ENCODE data around the gene PDE7B. TPM values are rescaled to one million over a fixed set of nuclear protein-coding genes. Genes with fewer than 3 reads are reported as not detected.
A peak's percentile ranks its signal among the peaks of the same experiment; 100 is the strongest.

The PDE7B gene
- total and polyA plus RNA-seq, 8 donors, result 0.29 to 73.2 (median 5.0) TPM

GRCh38 chr6:135850882-135851281 lies 619 bp upstream of the PDE7B start:
- intact Hi-C loops (cut with DNase I; ENCODE audit: low total_unique reads), result no loop called here
- DNase-seq, result no peak
- Histone ChIP-seq H3K4me3 (peak overlapping the region in 2 of 4 donors; percentile 35 to 37), H3K27ac (peak overlapping the region in 4 of 5 donors; percentile 40 to 69 (median 61)), H3K4me1 (peaks cover 0 to 36% (median 4%) of the 10 kb centered on the region in 4 donors), H3K9me3 (no peaks in the 10 kb centered on the region), H3K27me3 (no peaks in the 10 kb centered on the region), H3K36me3 (no peaks in the 10 kb centered on the region)
- WGBS, 5 donors, result 56 to 75% (median 60%) methylated on average over 3 of the region's 3 CpGs
- TF ChIP-seq EP300 (IDR thresholded peaks at IDR 0.05), result no peak
- TF ChIP-seq, protein P1, sequence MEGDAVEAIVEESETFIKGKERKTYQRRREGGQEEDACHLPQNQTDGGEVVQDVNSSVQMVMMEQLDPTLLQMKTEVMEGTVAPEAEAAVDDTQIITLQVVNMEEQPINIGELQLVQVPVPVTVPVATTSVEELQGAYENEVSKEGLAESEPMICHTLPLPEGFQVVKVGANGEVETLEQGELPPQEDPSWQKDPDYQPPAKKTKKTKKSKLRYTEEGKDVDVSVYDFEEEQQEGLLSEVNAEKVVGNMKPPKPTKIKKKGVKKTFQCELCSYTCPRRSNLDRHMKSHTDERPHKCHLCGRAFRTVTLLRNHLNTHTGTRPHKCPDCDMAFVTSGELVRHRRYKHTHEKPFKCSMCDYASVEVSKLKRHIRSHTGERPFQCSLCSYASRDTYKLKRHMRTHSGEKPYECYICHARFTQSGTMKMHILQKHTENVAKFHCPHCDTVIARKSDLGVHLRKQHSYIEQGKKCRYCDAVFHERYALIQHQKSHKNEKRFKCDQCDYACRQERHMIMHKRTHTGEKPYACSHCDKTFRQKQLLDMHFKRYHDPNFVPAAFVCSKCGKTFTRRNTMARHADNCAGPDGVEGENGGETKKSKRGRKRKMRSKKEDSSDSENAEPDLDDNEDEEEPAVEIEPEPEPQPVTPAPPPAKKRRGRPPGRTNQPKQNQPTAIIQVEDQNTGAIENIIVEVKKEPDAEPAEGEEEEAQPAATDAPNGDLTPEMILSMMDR (IDR thresholded peaks at IDR 0.05), result no peak
- no peak for TF ChIP-seq POLR2A (IDR thresholded peaks at IDR 0.05)
- TF ChIP-seq POLR2AphosphoS5 (IDR thresholded peaks at IDR 0.05), result no peak

DNA sequence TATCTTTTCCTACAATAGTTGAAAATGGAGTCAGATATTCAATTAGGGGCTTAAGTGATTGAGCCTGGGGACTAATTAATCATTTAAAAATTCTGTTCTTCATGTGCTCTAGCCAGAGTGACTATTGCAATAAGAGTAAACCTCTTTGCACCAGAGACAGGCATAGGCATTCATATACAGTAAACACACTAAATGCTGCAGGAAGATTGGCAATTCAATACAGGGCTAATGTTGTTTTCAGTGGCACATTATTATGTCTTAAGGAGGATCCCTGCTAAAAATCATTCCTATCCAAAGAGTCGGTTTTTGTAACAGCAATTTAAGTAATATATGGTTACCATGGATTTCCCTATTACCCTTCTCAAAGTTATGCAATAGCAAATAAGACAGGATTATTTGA lies 1.2 kb downstream of the PDE7B start:
- Histone ChIP-seq H3K9me3 (no peaks in the 10 kb centered on the region), H3K4me3 (peak overlapping the region; percentile 28 to 37 (median 34)), H3K36me3 (no peaks in the 10 kb centered on the region), H3K27me3 (no peaks in the 10 kb centered on the region), H3K4me1 (peaks cover 0 to 36% (median 4%) of the 10 kb centered on the region in 4 donors), H3K27ac (peak overlapping the region in 3 of 5 donors; percentile 40 to 69 (median 62))
- intact Hi-C loops (cut with DNase I; ENCODE audit: low total_unique reads), result no loop called here
- TF ChIP-seq POLR2A (IDR thresholded peaks at IDR 0.05) (no peak), POLR2AphosphoS5 (IDR thresholded peaks at IDR 0.05) (no peak), EP300 (IDR thresholded peaks at IDR 0.05) (no peak)
- DNase-seq, result no peak
- WGBS, 5 donors, result 57 to 81% (median 69%) methylated on average over 1 of the region's 1 CpG

DNA sequence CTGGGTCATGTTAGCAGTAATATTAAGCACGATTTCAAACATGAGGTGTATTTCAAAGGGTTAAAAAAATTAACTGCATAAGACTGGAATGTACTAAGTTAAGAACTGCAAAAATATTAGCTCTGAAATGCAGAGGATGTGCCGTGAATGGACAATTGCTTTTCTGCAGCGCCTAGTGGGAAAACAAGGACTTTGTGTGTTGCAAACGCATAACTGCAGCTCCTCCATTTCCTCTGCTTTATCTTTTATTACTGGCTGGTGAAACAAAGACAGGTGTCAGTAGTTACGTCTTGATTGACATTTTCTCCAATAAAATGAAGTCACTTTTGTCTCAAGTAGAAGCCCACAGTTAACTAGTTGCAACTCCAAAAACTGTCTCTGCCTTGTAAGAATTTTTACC lies 1.7 kb downstream of the PDE7B start:
- no peaks in the 10 kb centered on the region for H3K36me3 ChIP-seq
- intact Hi-C loops (cut with DNase I; ENCODE audit: low total_unique reads), result no loop called here
- peaks cover 0 to 36% (median 4%) of the 10 kb centered on the region in 4 donors for H3K4me1 ChIP-seq
- peak overlapping the region in 3 of 5 donors; percentile 5 to 69 (median 36) for H3K27ac ChIP-seq
- TF ChIP-seq POLR2AphosphoS5 (IDR thresholded peaks at IDR 0.05) (no peak), EP300 (IDR thresholded peaks at IDR 0.05) (no peak), POLR2A (IDR thresholded peaks at IDR 0.05) (no peak)
- TF ChIP-seq, protein P1 (IDR thresholded peaks at IDR 0.05), result no peak
- WGBS, 5 donors, result 54 to 75% (median 61%) methylated on average over 5 of the region's 5 CpGs
- peak overlapping the region; percentile 28 to 37 (median 34) for H3K4me3 ChIP-seq
- DNase-seq, result peak in 1 of 2 donors; percentile 28
- no peaks in the 10 kb centered on the region for H3K9me3 ChIP-seq
- H3K27me3 ChIP-seq, result no peaks in the 10 kb centered on the region

DNA sequence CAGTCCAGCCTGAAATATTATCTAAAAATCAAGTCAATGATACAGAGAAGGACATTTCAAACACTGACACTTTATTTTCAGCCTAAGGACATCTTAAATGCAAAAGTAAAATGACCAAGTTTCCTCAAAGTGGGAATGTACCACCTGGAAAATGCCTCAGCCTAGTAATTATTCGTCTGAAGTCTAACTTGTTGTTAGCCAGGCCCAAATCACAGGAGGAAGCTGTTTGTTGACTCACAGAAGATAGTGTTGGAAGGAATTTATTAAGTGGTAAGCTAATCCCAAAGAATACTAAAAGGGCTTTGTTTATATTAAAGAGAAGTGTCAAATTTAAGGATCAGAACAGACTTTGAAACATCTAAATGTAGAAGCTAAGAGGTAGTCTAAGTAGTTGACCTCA lies 2.5 kb downstream of the PDE7B start:
- intact Hi-C loops (cut with DNase I; ENCODE audit: low total_unique reads), result no loop called here
- Histone ChIP-seq H3K27me3 (no peaks in the 10 kb centered on the region), H3K27ac (peak overlapping the region in 2 of 5 donors; percentile 5 to 36), H3K36me3 (no peaks in the 10 kb centered on the region), H3K4me1 (peaks cover 0 to 36% (median 4%) of the 10 kb centered on the region in 4 donors), H3K9me3 (no peaks in the 10 kb centered on the region), H3K4me3 (peak overlapping the region in 2 of 4 donors; percentile 9 to 37)
- DNase-seq, result no peak
- TF ChIP-seq, protein P1 (IDR thresholded peaks at IDR 0.05), result no peak
- no peak for TF ChIP-seq POLR2AphosphoS5 (IDR thresholded peaks at IDR 0.05)
- WGBS, 5 donors, result 16 to 27% (median 21%) methylated on average over 1 of the region's 1 CpG

DNA sequence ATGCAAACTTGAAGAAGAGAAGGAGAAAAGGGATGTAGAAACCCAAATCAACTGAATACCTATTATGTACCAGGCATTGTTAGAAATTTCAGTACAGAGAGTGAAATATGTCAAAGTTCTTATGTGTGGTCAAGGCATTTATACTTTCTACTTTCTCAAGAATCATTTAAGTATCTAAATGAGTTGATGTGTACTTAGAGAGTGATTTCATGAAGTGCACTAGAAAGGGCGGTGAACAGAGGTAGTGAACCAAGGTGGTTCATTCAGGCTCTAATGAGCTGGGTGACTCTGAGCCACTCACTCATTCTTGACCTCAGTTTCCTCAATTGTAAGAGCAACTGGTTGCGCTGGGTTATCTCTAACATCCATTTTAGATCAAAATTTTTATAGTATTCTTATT lies 3.3 kb downstream of the PDE7B start:
- intact Hi-C loops (cut with DNase I; ENCODE audit: low total_unique reads), result no loop called here
- Histone ChIP-seq H3K4me3 (no peak overlapping the region), H3K9me3 (no peaks in the 10 kb centered on the region), H3K27me3 (no peaks in the 10 kb centered on the region), H3K27ac (peak overlapping the region in 2 of 5 donors; percentile 5 to 36), H3K36me3 (no peaks in the 10 kb centered on the region), H3K4me1 (peaks cover 0 to 36% (median 4%) of the 10 kb centered on the region in 4 donors)
- WGBS, 5 donors, result 93 to 99% (median 98%) methylated on average over 2 of the region's 2 CpGs
- no peak for DNase-seq
- TF ChIP-seq, protein P1 (IDR thresholded peaks at IDR 0.05), result no peak
- TF ChIP-seq EP300 (IDR thresholded peaks at IDR 0.05), result no peak
- TF ChIP-seq POLR2AphosphoS5 (IDR thresholded peaks at IDR 0.05), result no peak
- TF ChIP-seq POLR2A (IDR thresholded peaks at IDR 0.05), result no peak
